ENCODE results near the gene NR4A1.

Gene NR4A1

GRCh38 chr12:52059582-52060497 is 8.6 kb downstream of the NR4A1 start:
- Histone ChIP-seq H3K4me3 (ENCODE audit: low read depth in 1 of 2, low read length in 1 of 2) (no peak overlapping the region), H3K27ac (no peak overlapping the region), H3K9me3 (no peaks in the 10 kb centered on the region), H3K36me3 (no peaks in the 10 kb centered on the region), H3K4me1 (ENCODE audit: control insufficient read depth in 1 of 2, insufficient read depth in 1 of 2, low read depth in 1 of 2, low read length in 1 of 2) (no peaks in the 10 kb centered on the region), H3K27me3 (peaks cover 10% of the 10 kb centered on the region)
- no peak for TF ChIP-seq CTCF (IDR thresholded peaks at IDR 0.05)

GRCh38 chr12:52060498-52061177 is 9.4 kb downstream of the NR4A1 start:
- Histone ChIP-seq H3K27ac (no peak overlapping the region), H3K9me3 (no peaks in the 10 kb centered on the region), H3K4me3 (ENCODE audit: low read depth in 1 of 2, low read length in 1 of 2) (no peak overlapping the region), H3K27me3 (peaks cover 14% of the 10 kb centered on the region), H3K4me1 (ENCODE audit: control insufficient read depth in 1 of 2, insufficient read depth in 1 of 2, low read depth in 1 of 2, low read length in 1 of 2) (no peaks in the 10 kb centered on the region), H3K36me3 (no peaks in the 10 kb centered on the region)
- TF ChIP-seq CTCF (IDR thresholded peaks at IDR 0.05) = no peak

- Histone ChIP-seq H3K4me1 (ENCODE audit: control insufficient read depth in 1 of 2, insufficient read depth in 1 of 2, low read depth in 1 of 2, low read length in 1 of 2) (no peaks in the 10 kb centered on the region), H3K4me3 (ENCODE audit: low read depth in 1 of 2, low read length in 1 of 2) (no peak overlapping the region), H3K9me3 (no peaks in the 10 kb centered on the region), H3K27me3 (peaks cover 24% of the 10 kb centered on the region), H3K27ac (no peak overlapping the region), H3K36me3 (no peaks in the 10 kb centered on the region)
- TF ChIP-seq CTCF (IDR thresholded peaks at IDR 0.05) = no peak
Observed at GRCh38 chr12:52061470-52062166, 10.4 kb downstream of the NR4A1 start.

- no peaks in the 10 kb centered on the region for H3K9me3 ChIP-seq
- no peak for TF ChIP-seq CTCF (IDR thresholded peaks at IDR 0.05)
- H3K36me3 ChIP-seq = no peaks in the 10 kb centered on the region
- no peak overlapping the region for H3K27ac ChIP-seq
- no peaks in the 10 kb centered on the region for H3K4me1 ChIP-seq (ENCODE audit: control insufficient read depth in 1 of 2, insufficient read depth in 1 of 2, low read depth in 1 of 2, low read length in 1 of 2)
- no peak overlapping the region for H3K4me3 ChIP-seq (ENCODE audit: low read depth in 1 of 2, low read length in 1 of 2)
- peaks cover 32% of the 10 kb centered on the region for H3K27me3 ChIP-seq
Observed at GRCh38 chr12:52062167-52063081, 11.2 kb downstream of the NR4A1 start.

Measured in neutrophil (primary cell).